ENCODE data around the gene CASZ1. TPM values are rescaled to one million over a fixed set of nuclear protein-coding genes. Genes with fewer than 3 reads are reported as not detected.

Gene CASZ1
- polyA plus RNA-seq, 1 donor = 16.2 TPM

GRCh38 chr1:10652626-10653025, 143.8 kb downstream of the CASZ1 start:
- DNase-seq = no peak
- no peak overlapping the region for H3K27ac ChIP-seq (ENCODE audit: low read length)
- H3K4me3 ChIP-seq (ENCODE audit: low read length) = no peak overlapping the region
- no peaks in the 10 kb centered on the region for H3K27me3 ChIP-seq (ENCODE audit: control insufficient read depth, insufficient read depth, low read length)
- WGBS (ENCODE audit: insufficient coverage, low lambda C conversion rate) = no CpG with 5 or more reads among the region's 12 CpGs
- H3K36me3 ChIP-seq (ENCODE audit: control insufficient read depth, insufficient read depth, low read length) = peaks cover 58% of the 10 kb centered on the region
- H3K9me3 ChIP-seq (ENCODE audit: control insufficient read depth, low read depth, low read length) = peaks cover 8% of the 10 kb centered on the region
- H3K4me1 ChIP-seq (ENCODE audit: control insufficient read depth, insufficient read depth, low read length) = no peaks in the 10 kb centered on the region

DNA sequence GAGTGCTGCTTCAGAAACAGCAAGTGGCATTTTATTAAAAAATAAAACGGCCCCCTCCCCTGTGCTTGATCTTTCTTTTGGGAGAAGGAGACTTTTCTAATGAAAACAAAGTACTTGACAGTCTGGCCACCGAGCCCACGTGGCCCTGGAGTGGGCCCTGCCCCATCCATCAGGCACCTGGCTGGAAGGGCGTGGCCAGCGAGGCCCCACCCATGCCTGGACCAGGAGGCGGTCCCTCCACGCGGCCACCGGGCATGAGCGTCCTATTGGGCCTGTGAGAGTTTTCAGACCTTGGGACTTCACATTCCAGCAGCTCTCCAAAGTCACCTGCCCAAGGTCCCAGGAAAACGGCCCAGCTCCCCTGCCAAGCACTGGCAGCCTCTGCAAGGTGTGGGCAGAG, 144.7 kb downstream of the CASZ1 start:
- no peak for DNase-seq
- H3K9me3 ChIP-seq (ENCODE audit: control insufficient read depth, low read depth, low read length) = peaks cover 8% of the 10 kb centered on the region
- no CpG with 5 or more reads among the region's 11 CpGs for WGBS (ENCODE audit: insufficient coverage, low lambda C conversion rate)
- H3K4me3 ChIP-seq (ENCODE audit: low read length) = no peak overlapping the region
- H3K4me1 ChIP-seq (ENCODE audit: control insufficient read depth, insufficient read depth, low read length) = no peaks in the 10 kb centered on the region
- peaks cover 60% of the 10 kb centered on the region for H3K36me3 ChIP-seq (ENCODE audit: control insufficient read depth, insufficient read depth, low read length)
- H3K27me3 ChIP-seq (ENCODE audit: control insufficient read depth, insufficient read depth, low read length) = no peaks in the 10 kb centered on the region
- H3K27ac ChIP-seq (ENCODE audit: low read length) = no peak overlapping the region

GRCh38 chr1:10651389-10651766, 145.1 kb downstream of the CASZ1 start:
- WGBS (ENCODE audit: insufficient coverage, low lambda C conversion rate) = no CpG with 5 or more reads among the region's 19 CpGs
- no peak overlapping the region for H3K27ac ChIP-seq (ENCODE audit: low read length)
- H3K36me3 ChIP-seq (ENCODE audit: control insufficient read depth, insufficient read depth, low read length) = peaks cover 61% of the 10 kb centered on the region
- no peak for DNase-seq
- H3K4me3 ChIP-seq (ENCODE audit: low read length) = no peak overlapping the region
- no peaks in the 10 kb centered on the region for H3K4me1 ChIP-seq (ENCODE audit: control insufficient read depth, insufficient read depth, low read length)
- H3K9me3 ChIP-seq (ENCODE audit: control insufficient read depth, low read depth, low read length) = peaks cover 8% of the 10 kb centered on the region
- H3K27me3 ChIP-seq (ENCODE audit: control insufficient read depth, insufficient read depth, low read length) = no peaks in the 10 kb centered on the region

DNA sequence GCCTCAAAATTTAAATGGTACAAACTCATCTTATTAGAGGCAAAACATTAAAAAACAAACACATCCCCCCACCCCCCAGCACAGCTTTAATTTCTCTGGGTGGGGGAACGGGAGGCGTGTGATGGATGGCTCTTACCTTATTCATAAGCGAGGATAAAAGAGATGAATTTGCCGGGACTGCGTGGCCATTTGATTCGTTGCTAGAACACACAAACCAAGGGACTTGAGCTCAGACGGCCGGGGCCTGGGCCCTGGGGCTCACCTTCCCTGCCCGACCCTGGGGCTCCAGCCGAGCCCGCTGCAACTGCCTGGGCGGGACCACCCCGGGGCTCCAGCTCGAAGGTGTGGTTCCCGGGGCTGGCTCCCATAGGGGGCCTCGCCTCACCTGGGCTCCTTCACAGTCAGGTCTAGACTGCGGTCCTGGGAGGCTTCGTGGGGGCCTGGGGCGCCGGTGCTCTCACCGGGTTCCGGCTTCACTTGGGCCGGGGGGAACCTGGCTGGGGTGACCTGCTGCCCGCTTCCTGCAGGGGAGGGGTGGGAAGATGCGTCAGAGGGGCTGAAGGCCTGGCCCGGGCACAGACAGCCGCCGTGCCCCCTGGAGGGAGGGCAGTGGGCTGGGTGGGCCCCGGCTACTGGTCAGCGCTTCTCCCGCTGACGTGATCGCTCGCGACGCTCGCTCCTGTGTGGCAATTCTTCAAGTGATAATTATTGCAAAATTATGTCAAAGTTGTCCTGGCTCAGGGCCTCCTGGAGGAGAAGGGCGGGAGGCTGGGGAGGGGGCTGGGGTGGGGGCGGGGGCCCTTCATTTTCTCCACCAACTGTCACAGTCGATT, 145.7 kb downstream of the CASZ1 start:
- no peaks in the 10 kb centered on the region for H3K27me3 ChIP-seq (ENCODE audit: control insufficient read depth, insufficient read depth, low read length)
- H3K36me3 ChIP-seq (ENCODE audit: control insufficient read depth, insufficient read depth, low read length) = peaks cover 62% of the 10 kb centered on the region
- no peaks in the 10 kb centered on the region for H3K4me1 ChIP-seq (ENCODE audit: control insufficient read depth, insufficient read depth, low read length)
- H3K27ac ChIP-seq (ENCODE audit: low read length) = no peak overlapping the region
- no peak overlapping the region for H3K4me3 ChIP-seq (ENCODE audit: low read length)
- no peak for DNase-seq
- peaks cover 8% of the 10 kb centered on the region for H3K9me3 ChIP-seq (ENCODE audit: control insufficient read depth, low read depth, low read length)
- WGBS (ENCODE audit: insufficient coverage, low lambda C conversion rate) = 60% methylated on average over 1 of the region's 40 CpGs

DNA sequence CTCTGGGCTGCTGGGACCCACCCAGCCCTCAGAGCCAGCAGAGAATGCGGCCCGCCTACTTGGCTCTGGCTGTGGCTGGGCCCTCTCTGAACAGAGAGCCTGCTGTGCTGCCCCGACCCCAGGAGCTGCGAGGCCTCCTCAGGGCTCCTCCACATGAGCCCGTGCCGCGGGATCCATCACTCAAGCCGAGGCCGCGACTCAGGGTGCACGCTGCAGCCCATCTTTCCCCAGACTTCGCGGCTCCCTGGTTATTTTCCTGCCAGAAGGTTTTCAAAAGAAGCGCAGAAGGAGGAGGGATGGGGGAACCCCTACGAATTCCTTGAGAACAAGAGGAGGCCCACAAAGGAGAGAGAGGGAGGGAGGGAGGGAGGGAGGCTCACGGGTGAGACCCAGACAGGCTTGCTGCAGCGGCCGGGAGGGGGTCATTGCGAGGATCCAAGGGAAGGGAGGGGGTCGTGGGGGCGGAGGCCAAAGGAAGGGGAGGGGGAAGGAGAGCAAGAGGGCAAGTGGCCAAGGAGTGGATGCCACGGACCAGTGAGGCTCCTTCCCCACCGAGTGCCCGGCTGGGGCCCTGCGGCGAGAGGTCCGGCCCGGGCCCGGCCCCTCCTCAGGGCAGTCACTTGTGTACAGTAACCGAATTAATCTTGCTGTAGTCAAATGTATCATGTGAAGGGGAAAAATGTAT, 146.8 kb downstream of the CASZ1 start:
- H3K27me3 ChIP-seq (ENCODE audit: control insufficient read depth, insufficient read depth, low read length) = no peaks in the 10 kb centered on the region
- no peak overlapping the region for H3K27ac ChIP-seq (ENCODE audit: low read length)
- DNase-seq = no peak
- no CpG with 5 or more reads among the region's 30 CpGs for WGBS (ENCODE audit: insufficient coverage, low lambda C conversion rate)
- H3K36me3 ChIP-seq (ENCODE audit: control insufficient read depth, insufficient read depth, low read length) = peaks cover 66% of the 10 kb centered on the region
- no peaks in the 10 kb centered on the region for H3K4me1 ChIP-seq (ENCODE audit: control insufficient read depth, insufficient read depth, low read length)
- H3K4me3 ChIP-seq (ENCODE audit: low read length) = no peak overlapping the region
- peaks cover 8% of the 10 kb centered on the region for H3K9me3 ChIP-seq (ENCODE audit: control insufficient read depth, low read depth, low read length)

DNA sequence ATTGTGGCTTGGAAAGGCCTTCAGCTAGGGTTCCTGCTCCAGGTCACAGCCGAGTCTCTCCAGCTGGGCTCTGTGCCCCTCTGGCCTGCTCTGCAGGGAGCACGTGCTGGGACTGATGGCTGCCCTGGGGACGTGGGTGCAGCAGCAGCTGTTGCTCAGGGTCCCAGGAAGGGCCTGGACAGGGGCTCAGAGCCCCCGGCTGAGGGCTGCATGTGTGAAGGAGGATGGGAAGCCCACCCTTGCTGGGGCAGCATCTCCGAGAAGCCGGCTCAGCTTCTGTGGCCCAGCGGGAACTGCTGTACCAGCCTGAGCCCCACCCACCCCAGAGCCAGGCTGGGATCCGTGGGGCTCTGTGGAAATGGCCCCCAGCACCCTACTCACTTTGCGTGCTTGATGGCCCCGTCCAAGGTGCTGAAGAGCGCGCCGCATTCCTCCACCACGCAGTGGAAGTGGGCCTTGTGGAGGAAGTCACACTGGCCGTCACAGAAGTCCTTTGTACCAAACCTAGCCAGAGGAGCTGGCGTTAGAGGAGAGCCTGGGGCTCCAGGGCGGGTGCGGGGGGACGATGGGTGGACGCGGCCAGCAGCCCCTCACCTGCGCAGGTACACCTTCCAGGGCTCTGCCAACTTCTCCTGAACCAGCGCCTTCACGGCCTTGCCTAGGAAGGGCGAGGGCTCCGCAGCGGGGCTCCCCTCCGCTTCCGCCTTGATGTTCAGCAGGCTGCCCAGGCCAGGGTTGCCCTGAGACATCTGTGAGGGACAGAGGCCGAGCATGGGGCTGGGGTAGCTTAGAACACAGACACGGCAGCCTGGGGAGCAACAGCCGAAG, 147.5 kb downstream of the CASZ1 start:
- DNase-seq = no peak
- H3K36me3 ChIP-seq (ENCODE audit: control insufficient read depth, insufficient read depth, low read length) = peaks cover 67% of the 10 kb centered on the region
- no peak overlapping the region for H3K4me3 ChIP-seq (ENCODE audit: low read length)
- H3K4me1 ChIP-seq (ENCODE audit: control insufficient read depth, insufficient read depth, low read length) = no peaks in the 10 kb centered on the region
- H3K27ac ChIP-seq (ENCODE audit: low read length) = no peak overlapping the region
- WGBS (ENCODE audit: insufficient coverage, low lambda C conversion rate) = no CpG with 5 or more reads among the region's 32 CpGs
- no peaks in the 10 kb centered on the region for H3K27me3 ChIP-seq (ENCODE audit: control insufficient read depth, insufficient read depth, low read length)
- peaks cover 8% of the 10 kb centered on the region for H3K9me3 ChIP-seq (ENCODE audit: control insufficient read depth, low read depth, low read length)

- Histone ChIP-seq H3K27ac (ENCODE audit: low read length) (no peak overlapping the region), H3K36me3 (ENCODE audit: control insufficient read depth, insufficient read depth, low read length) (peaks cover 63% of the 10 kb centered on the region), H3K4me3 (ENCODE audit: low read length) (no peak overlapping the region), H3K9me3 (ENCODE audit: control insufficient read depth, low read depth, low read length) (peaks cover 4% of the 10 kb centered on the region), H3K27me3 (ENCODE audit: control insufficient read depth, insufficient read depth, low read length) (no peaks in the 10 kb centered on the region), H3K4me1 (ENCODE audit: control insufficient read depth, insufficient read depth, low read length) (no peaks in the 10 kb centered on the region)
- no CpG with 5 or more reads among the region's 38 CpGs for WGBS (ENCODE audit: insufficient coverage, low lambda C conversion rate)
- DNase-seq = no peak
These were observed 148.9 kb downstream of the CASZ1 start for GRCh38 chr1:10647414-10648170.

DNA sequence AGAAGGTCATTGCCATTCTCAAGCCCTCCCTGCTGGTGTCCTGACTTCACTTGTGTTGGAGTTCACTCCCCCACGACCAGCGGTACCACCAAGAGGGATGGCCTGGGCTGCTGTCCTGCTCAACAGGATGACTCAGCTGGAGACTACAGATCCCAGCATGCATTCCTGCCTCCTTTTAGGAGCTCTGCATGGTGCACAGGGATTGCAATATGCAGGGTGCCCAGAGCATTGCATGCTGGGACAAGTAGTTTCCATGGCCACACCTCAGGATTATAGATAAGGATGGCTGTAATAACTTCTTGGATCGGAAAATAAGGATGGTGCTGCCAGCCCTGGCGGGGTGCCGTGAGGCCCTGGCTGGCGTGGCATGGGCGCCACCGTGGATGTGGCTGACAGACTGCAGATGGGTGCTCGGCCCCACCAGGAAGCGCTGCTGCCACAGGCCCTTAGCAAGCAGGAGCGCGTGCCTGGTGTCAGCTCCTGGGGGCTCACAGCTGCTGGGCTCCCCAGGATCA, 150.0 kb downstream of the CASZ1 start:
- H3K9me3 ChIP-seq (ENCODE audit: control insufficient read depth, low read depth, low read length) = peaks cover 6% of the 10 kb centered on the region
- no peaks in the 10 kb centered on the region for H3K27me3 ChIP-seq (ENCODE audit: control insufficient read depth, insufficient read depth, low read length)
- H3K4me3 ChIP-seq (ENCODE audit: low read length) = no peak overlapping the region
- peaks cover 66% of the 10 kb centered on the region for H3K36me3 ChIP-seq (ENCODE audit: control insufficient read depth, insufficient read depth, low read length)
- H3K4me1 ChIP-seq (ENCODE audit: control insufficient read depth, insufficient read depth, low read length) = peaks cover 3% of the 10 kb centered on the region
- WGBS (ENCODE audit: insufficient coverage, low lambda C conversion rate) = no CpG with 5 or more reads among the region's 12 CpGs
- DNase-seq = no peak
- H3K27ac ChIP-seq (ENCODE audit: low read length) = no peak overlapping the region

DNA sequence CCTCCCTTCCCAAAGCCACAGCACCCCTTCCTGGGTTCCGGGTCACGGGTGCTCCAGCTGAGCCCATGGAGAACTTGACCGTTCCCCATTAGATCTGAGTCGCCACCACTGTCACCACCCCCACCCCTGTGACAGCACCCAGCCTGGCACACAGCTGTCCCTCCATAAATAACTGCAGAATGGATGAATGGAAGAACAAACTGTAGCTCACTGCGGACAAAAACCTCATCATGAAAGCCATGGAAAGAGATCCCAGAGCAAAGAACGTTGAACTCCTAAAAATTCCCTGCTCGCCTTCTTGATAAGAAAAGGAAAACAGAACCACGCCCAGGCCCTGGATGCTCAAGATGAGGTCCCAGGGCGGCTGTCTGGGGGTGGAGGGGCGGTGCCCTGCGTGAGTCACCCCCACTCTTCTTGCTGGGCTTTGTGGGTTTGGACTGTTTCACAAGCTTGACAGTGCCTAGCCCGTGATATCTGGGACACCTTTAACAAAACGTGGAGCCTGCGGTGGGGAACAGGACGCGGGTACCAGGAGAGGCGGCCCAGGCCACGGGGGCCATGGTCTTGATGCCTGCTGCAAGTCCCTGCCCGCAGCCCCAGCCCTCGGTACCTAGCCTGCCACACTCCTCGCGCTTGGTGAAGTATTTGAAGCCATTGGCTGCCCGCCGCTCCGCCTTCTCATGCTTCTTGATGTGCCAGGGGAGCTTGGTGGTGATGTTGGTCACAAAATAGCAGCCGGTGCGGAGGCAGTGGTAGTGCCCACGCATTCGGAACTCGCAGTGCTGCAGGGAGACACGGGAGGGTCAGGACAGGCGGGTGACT, 151.9 kb downstream of the CASZ1 start:
- no CpG with 5 or more reads among the region's 32 CpGs for WGBS (ENCODE audit: insufficient coverage, low lambda C conversion rate)
- Histone ChIP-seq H3K27ac (ENCODE audit: low read length) (no peak overlapping the region), H3K36me3 (ENCODE audit: control insufficient read depth, insufficient read depth, low read length) (peaks cover 70% of the 10 kb centered on the region)

More for the DNA sequence above, 151.9 kb downstream of the CASZ1 start:
- peaks cover 9% of the 10 kb centered on the region for H3K4me1 ChIP-seq (ENCODE audit: control insufficient read depth, insufficient read depth, low read length)
- peaks cover 6% of the 10 kb centered on the region for H3K9me3 ChIP-seq (ENCODE audit: control insufficient read depth, low read depth, low read length)
- no peak for DNase-seq
- peaks cover 1% of the 10 kb centered on the region for H3K27me3 ChIP-seq (ENCODE audit: control insufficient read depth, insufficient read depth, low read length)
- no peak overlapping the region for H3K4me3 ChIP-seq (ENCODE audit: low read length)

Measured in large intestine (tissue), 3 donors.